A172 (cell line): ENCODE measurements around the gene PWWP2B. TPM values are rescaled to one million over a fixed set of nuclear protein-coding genes. Genes with fewer than 3 reads are reported as not detected.

Experiments
- DNase-seq: peaks from one replicate; pipeline ENCODE4 v3.0.0-alpha.2; 2015; ENCODE audit warnings: low spot score
- total RNA-seq: library from RNA; depleted of rRNA; stranded (reverse); fragments of >200 nt; shearing (Covaris generic); gene quantifications from 2 replicates; pipeline ENCODE4 v1.2.3, GENCODE V29; 2014

PWWP2B gene
- total RNA-seq, 1 experiment from 2014 or later, result 20.9 TPM

DNA sequence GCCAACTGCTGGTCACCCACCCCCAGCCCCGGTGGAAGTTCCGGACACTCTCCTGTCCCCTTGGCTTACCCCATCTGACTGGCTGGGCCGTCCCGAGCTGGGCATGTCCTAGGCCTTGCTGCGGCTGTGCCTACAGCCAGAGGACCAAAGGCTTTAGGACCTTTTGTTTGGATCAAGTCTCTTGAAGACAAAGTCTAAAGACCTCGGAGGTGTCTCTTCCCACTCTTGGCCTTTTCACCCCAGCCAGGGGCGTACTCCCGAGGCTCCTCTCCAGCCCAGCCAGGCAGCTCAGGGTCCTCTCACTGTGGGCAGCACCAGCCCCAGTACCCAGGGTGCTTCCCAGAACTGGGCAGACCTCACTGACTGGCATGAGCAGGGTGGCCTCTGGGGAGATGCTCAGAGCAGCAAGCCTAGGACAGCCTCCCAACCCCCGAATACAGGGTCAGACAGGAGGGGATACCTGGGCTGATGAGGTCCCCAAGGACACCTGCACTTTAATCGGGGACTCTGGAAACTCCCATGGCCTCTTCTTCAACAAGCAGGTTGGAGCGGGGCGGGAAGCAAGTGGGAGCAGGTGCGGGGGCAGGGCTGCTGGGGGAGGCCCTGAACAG lies 2.7 kb upstream of the PWWP2B start:
- no peak for DNase-seq

DNA sequence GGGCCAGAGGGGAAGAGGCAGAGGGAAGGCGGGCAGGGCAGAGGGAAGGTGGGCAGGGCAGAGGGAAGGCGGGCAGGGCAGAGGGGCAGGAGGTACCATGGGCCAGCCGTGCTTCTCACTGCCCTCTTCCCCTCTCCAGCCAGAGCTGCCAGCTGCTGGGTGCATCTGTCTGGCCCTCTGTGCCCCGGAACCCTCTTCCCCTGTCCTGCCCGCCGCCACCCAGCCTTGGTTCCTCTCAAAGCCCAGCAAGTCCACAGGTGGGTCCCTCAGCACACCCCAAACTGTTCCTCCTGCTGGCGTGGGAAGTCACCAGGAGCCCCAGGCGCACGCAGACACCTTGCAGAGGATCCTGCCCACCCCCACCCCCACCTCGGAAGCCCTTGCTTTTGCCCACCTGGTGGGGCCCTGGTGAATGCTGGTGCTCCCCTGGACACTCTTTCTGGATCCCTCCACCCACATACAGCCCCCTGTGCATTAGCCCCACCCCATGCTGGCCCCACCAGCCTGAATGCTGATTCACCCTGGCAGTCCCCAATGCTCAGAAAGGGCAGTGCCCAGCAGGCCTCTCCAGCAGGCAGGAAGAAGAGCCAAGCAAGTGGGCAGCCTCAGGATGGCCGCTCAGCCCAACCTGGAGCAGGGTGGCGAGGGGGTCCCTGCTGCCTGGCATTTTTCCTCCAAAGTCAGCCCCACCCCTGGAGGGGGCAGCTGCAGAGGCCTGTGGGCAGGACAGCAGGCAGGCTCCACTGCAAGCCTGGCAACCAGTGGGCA lies 1.9 kb upstream of the PWWP2B start:
- no peak for DNase-seq

GRCh38 chr10:132395704-132396493 lies 1.1 kb upstream of the PWWP2B start:
- DNase-seq, result no peak

DNA sequence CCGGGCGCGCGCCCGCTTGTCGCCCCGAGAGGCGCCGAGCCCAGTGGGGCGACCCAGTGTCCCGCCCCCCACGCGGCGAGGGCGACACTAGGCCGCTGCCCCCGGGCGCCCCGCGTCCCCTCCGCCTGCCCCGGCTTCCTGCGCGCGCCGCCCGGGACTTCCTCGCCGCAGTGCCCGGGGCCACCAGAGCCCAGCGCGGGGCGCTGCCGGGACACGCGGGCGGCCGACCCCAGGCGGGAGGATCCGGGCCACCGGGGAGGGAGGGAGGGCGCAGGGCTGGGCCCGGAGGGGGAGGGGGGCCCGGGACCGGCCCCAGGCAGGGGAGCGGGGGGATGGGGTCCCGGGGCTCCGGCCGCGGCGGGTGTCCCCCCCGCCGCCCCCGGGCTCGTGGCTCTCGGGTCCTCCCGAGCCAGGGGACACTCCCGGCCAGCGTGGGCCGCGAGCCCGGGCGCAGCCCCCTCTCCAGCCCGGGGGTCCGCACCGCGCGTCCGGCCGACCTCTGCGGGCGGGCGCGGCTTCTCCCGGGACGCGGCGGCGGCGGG lies 435 bp upstream of the PWWP2B start:
- no peak for DNase-seq

DNA sequence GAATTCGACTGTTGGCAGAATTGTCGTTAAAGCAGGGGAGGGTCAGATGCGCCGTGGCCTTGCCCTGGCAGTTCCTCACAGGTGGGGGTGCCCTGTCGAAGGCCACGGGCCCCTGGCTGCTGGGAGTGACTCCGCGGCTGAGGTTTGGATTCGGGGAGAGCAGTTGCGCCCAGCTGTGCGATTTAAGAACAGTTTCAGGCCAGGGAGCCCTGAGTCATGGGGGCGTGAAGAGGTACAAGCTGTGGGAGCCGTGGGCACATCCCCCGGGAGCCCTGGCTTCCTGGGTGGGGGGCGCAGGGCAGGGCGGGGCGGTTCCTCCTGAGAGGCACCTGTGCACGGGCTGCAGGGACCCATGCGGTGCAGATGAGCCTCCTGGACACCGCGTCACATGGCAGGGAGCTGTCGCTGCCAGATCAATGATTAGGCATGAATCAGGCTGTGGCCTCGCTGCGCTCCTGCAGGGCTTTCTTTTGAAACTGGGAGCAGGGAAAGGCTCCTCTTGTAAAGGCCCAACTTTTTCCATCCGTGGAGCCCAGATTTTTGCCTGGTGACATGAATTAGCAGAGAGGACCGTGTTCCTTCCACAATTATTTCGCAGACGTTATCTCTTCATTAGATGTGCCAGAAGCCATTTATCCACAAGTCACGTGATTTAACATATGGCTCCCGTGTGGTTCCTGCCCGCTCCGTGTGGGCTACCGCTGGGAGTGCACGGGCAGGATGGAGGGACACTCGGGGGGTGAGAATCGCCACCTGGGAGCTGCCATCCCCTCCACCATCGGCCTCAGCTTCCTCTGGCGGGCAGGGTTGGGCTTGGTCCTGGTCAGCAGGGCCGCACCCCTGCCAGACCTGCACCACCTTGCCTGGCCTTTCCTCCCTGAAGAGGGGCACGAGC lies 918 bp downstream of the PWWP2B start:
- peak; percentile 33 for DNase-seq

DNA sequence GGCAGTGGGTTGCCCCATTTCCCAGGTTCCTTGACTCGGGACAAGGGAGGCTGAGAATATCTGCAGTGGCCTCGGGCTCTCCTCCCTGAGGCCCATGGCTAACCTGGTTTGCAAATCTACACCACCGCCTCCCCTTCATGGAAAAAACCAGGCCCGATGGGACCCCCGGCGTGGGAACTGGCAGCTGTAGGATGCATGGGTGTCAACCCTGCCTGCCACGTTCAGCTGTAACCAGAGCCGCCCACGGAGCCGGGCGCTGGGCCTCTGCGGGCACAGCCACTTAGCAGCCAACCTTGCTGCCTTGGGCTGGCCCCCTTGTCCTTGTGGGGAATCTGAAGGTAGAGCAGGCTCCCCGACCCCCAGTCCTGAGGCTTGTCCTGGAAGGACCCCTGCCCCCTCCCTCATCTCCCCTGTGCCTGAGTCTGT lies 1.6 kb downstream of the PWWP2B start:
- DNase-seq, result no peak

GRCh38 chr10:132399117-132400035 lies 2.4 kb downstream of the PWWP2B start:
- DNase-seq, result no peak

- no peak for DNase-seq
These were observed 3.1 kb downstream of the PWWP2B start for GRCh38 chr10:132400041-132400546.

- DNase-seq, result no peak
These were observed 3.6 kb downstream of the PWWP2B start for GRCh38 chr10:132400547-132401151.

DNA sequence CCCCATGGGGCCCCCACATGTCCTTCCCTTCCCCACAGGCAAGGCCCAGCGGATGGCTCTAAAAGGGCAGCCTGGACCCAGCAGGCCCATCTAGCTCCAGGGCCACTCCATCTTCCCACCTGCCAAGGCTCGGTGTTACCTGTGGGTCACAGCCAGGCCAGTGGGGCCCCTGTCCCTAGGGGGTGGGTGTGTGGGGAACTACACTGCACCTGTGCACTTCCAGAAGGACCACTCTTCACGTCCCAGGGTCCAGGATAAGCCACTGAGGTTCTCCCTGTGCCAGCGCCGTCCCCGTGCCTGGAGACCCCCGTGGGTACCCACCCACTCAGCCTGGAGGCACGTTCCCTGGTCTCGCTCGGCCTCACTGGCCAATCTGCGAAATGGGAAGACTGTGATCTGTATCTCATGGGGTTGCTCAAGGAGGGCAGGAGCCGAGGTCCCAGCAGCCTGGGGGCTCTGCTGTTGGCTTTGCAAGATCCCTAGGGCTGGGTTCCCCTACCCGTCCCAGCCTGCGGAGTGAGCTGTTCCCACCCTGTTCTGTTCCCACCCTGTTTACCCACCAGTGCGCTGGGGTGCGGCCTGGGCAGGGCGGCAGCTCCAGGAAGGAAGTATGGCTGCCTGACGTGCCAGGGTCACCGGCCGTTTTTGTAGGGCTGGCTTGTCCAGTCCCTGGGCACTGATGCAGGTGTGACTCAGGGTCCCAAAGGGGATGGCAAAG lies 4.6 kb downstream of the PWWP2B start:
- no peak for DNase-seq

GRCh38 chr10:132402781-132403241 lies 5.8 kb downstream of the PWWP2B start:
- no peak for DNase-seq

DNA sequence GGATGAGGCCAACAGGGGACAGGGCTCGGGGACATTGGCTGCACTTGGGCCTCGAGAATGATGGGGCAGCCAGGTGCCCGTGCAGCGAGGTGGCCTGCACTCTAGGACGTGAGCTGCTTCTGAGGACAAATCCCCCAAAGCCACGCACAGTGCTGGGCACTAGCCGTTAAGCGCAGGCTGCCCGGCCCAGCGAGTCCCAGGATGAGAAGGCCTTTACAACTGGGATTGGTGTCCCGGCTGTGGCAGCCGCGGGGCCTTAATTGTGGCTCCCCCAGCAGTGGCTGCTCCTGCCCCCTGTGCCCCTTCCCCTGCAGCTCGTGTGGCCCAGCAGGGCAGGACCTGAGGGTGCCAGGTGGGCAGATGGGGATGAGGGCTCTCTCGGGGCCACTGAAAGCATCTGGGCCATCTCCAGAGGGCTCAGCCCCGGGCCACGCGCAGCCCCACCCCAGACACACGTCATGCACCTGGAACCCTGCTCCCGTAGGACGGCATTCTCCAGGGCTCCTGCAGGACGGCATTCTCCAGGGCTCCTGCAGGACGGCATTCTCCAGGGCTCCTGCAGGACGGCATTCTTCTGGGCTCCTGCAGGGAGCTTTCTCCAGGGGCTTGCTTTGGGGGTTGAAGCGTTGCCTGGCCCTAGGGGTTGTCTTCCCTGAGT lies 6.6 kb downstream of the PWWP2B start:
- DNase-seq, result no peak

DNA sequence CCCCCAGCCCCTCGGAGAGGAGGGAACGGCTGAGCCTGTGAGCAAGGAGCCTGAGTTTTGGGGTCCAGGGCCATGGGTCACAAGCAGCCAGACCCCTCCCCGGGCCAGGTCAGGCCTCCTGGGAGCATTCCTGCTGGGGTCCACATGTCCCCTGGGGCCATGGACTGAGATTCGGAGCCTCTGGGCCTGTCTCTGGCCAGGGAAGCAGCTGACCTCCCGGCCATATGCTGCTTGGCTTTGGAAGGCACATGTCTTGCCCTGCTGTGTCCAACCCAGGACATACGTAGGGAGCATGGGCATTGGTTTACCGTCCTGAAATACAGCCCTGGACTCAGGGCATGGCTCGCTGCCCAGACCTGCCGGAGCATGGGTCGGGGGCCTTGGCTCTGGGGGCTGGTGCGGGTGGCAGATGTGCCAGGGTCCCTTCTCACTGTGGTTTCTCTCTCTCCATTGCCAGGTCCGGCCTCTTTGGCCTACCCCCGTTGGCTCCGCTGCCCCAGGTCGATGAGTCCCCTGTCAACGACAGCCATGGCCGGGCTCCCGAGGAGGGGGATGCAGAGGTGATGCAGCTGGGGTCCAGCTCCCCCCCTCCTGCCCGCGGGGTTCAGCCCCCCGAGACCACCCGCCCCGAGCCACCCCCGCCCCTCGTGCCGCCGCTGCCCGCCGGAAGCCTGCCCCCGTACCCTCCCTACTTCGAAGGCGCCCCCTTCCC lies 7.3 kb downstream of the PWWP2B start:
- no peak for DNase-seq

DNA sequence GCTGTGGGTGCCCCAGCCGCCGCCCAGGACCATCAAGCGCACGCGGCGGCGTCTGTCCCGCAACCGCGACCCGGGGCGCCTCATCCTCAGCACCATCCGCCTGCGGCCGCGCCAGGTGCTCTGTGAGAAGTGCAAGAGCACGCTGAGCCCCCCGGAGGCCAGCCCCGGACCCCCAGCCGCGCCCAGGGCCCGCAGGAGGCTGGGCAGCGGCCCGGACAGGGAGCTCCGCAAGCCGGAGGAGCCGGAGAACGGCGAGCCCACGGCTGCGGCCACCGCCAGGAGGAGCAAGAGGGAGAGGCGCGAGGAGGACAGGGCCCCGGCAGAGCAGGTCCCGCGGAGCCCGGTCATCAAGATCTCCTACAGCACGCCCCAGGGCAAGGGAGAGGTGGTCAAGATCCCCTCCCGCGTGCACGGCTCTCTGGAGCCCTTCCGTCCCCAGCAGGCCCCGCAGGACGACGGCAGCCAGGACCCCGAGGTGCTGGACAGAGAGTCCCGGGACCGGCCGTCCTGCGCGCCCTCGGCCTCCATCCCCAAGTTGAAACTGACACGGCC lies 8.0 kb downstream of the PWWP2B start:
- DNase-seq, result no peak

GRCh38 chr10:132405463-132405991 lies 8.5 kb downstream of the PWWP2B start:
- DNase-seq, result no peak

- no peak for DNase-seq
These were observed 9.2 kb downstream of the PWWP2B start for GRCh38 chr10:132406181-132406580.

DNA sequence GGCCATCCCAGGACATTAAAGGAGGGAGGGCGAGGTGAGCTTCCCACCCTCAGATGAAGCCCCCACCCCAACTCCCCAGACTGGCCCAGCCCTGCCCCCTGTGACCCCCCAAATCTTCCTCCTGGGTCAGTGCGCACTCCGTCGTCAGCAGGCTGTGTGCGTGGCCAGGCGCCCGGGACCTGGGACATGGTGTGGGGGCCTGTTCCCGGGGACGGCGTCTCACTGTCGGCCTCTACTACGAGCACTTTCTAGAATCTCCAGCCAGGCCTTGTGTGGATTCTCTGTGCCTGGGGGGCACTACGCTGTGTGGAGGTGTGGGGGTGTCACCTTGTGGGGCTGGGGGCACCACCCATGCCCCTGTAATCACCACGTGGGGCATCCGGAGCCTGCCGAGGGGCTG lies 9.8 kb downstream of the PWWP2B start:
- DNase-seq, result no peak
